ENCODE results near the gene HDAC4.
A peak's percentile ranks its signal among the peaks of the same experiment; 100 is the strongest.
"Not testable (repeated sequence)": the region's sequence is repeated elsewhere in the genome, so short reads cannot be mapped to it uniquely, and the experiment has no call there.

The HDAC4 gene

GRCh38 chr2:239038284-239038683 is 362.5 kb downstream of the HDAC4 start:
- DNase-seq: not testable (repeated sequence)

- no peak for DNase-seq
Observed at GRCh38 chr2:239037559-239037910, 363.3 kb downstream of the HDAC4 start.

GRCh38 chr2:239036819-239037558 is 363.8 kb downstream of the HDAC4 start:
- DNase-seq: no peak

GRCh38 chr2:239035997-239036731 is 364.7 kb downstream of the HDAC4 start:
- DNase-seq: no peak

GRCh38 chr2:239035361-239035814 is 365.4 kb downstream of the HDAC4 start:
- DNase-seq: peak; percentile 67

- DNase-seq: no peak
Observed at GRCh38 chr2:239034561-239035341, 366.1 kb downstream of the HDAC4 start.

GRCh38 chr2:239033801-239034560 is 366.8 kb downstream of the HDAC4 start:
- DNase-seq: no peak

- DNase-seq: no peak
Observed at GRCh38 chr2:239029958-239030357, 370.9 kb downstream of the HDAC4 start.

GRCh38 chr2:239028253-239028619 is 372.6 kb downstream of the HDAC4 start:
- DNase-seq: no peak

GRCh38 chr2:239027391-239028252 is 373.2 kb downstream of the HDAC4 start:
- DNase-seq: no peak

GRCh38 chr2:239026711-239027361 is 374.0 kb downstream of the HDAC4 start:
- no peak for DNase-seq

GRCh38 chr2:239025951-239026461 is 374.8 kb downstream of the HDAC4 start:
- DNase-seq: no peak

- DNase-seq: no peak
Observed at GRCh38 chr2:239025096-239025801, 375.6 kb downstream of the HDAC4 start.

GRCh38 chr2:239024226-239024625 is 376.6 kb downstream of the HDAC4 start:
- no peak for DNase-seq

GRCh38 chr2:239022437-239023260 is 378.2 kb downstream of the HDAC4 start:
- DNase-seq: no peak

GRCh38 chr2:239021651-239022436 is 379.0 kb downstream of the HDAC4 start:
- DNase-seq: no peak

GRCh38 chr2:239021224-239021623 is 379.6 kb downstream of the HDAC4 start:
- no peak for DNase-seq

- no peak for DNase-seq
Observed at GRCh38 chr2:239020541-239021041, 380.2 kb downstream of the HDAC4 start.
